GM10266 (cell line): ENCODE results near the gene FBXW12.

Source experiments
- DNase-seq: peaks from one replicate; pipeline ENCODE4 v3.0.0; 2012; ENCODE audit errors: extremely low spot score
- TF ChIP-seq, protein P1 (sequence below): IDR thresholded peaks from 2 replicates; pipeline ENCODE4 v1.5.1; 2012; ENCODE audit warnings: mild to moderate bottlenecking, low read depth; ENCODE audit not compliant: control insufficient read depth, insufficient read depth; ENCODE audit errors: missing control alignments

The FBXW12 gene

DNA sequence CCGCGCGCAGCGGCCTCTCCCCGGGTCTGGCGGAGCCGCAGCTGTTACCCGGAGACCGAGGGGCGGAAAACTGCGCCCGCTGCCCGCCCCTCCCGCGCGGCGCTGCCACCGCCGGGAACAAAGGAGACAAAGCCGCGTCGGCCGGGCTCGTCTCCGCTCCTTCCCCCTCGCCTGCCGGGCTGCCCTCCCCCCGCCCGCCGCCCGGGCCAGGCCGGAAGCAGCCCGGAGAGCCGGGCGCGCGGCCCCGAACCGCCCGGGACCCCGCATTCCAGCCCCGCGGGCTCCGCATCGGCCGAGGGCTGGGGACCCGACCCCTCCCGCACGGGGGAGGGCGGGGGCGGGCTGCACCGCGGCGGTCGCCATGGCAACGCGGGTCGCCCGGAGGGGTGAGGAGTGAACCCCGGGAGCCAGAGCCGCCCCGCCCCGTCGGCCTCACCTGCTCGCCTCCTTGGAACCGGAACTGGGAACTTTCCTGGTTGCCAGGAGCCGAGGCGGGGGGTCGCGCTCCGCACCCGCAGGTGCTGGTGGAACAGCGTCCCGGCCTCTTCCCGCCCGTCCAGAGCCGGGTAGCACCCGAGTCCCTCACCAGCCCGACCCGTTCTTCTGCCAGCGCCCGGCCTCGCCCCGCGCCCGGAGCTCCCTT lies 57.4 kb downstream of the FBXW12 start:
- TF ChIP-seq, protein P1, sequence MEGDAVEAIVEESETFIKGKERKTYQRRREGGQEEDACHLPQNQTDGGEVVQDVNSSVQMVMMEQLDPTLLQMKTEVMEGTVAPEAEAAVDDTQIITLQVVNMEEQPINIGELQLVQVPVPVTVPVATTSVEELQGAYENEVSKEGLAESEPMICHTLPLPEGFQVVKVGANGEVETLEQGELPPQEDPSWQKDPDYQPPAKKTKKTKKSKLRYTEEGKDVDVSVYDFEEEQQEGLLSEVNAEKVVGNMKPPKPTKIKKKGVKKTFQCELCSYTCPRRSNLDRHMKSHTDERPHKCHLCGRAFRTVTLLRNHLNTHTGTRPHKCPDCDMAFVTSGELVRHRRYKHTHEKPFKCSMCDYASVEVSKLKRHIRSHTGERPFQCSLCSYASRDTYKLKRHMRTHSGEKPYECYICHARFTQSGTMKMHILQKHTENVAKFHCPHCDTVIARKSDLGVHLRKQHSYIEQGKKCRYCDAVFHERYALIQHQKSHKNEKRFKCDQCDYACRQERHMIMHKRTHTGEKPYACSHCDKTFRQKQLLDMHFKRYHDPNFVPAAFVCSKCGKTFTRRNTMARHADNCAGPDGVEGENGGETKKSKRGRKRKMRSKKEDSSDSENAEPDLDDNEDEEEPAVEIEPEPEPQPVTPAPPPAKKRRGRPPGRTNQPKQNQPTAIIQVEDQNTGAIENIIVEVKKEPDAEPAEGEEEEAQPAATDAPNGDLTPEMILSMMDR, result no peak
- peak; percentile 86 for DNase-seq

DNA sequence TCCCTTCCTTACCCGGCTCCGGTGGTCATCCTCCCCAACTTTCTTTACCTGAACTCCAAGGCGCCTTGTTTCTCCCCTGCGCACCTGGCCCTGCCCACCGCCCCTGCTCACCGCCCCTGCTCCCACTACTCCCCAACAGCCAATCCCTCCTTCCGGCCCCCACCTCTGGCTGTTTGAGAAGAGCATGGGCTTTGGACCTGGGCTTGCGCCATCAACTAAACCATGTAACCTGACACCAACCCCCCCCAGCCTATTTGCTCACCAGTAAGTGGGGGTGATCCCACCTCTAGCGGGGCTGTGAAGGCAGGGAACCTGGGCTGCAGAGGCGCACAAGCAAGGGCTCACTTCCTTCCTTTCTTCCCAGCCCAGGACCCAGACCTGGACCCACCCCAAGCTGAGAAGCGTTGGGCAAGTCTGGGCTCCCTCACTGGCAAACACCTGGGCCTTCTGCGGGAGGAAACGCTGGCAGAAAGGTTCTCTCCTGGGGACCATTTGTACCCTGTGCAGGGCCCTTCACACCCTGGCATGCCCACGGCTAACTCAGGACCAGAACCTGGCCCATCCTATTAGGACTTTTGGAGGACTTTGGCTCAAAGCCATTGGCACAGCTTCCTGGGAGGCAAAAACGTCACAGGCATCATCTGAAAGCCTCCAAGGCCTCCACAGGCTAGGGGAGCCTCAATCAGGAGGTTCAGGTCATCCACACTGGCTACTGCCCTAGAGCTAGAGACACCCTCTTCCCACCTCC lies 58.1 kb downstream of the FBXW12 start, which contains the start of gene PLXNB1:
Gene PLXNB1 (minus strand): TSS at position 127 of the 748 bp plus-strand sequence. CDS start 5,475 bp downstream, outside the sequence.
- DNase-seq, result no peak
- TF ChIP-seq, protein P1, result no peak

DNA sequence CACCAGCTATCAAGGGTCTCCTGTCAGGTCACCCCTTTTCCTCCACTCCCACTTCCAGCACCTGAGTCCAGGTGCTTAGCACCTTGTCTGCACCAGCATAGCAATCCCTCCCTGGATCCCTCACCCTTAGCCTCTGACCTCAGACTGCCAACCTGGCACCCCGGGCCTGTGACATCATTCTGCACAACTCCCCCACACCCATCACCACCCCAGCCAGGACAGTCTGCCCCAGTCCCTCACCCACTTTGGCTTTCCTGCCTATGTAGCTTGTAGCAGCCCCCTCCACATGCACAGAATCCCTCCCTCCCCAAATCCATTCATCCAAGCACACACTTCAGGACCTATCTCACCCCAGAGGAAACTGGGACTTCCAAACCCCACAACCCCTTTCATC lies 58.7 kb downstream of the FBXW12 start:
- TF ChIP-seq, protein P1, result no peak
- DNase-seq, result no peak

DNA sequence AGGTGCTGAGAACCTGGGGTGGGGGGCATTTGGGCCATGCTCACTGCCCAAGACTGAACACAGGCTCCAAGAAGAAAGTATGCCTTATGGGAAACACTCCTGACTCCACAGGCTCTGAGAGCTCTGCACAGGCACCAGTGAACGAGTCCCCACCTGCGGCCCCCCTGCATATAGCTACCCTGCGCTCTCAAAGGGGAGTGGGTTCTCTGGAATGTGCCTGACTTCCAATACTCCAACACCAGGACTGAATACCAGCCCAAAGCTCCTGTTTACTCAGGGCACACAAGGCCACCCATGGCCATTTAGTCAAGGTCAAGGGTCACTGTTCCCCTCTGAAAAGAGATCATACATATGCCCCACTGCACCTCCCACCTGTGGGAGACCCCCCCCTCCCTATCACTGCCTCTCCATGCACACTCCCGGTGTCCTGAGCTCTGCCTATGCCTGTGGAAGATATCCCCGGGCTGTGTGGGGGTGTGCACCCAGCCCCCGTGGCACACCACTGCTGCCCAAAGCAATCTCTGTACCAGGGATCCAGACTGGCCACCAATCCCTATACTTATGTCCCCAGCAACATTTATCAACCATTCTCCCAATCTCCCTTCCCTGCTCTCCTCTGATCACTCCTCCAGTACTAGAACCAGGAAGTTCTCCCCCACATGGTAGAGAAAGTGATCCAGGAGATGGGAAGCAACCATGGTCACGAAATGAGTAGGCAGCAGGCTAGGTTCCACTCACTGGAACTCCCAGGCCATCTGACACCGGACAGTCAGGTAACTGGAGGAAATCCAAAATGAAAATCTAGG lies 59.4 kb downstream of the FBXW12 start:
- TF ChIP-seq, protein P1, result no peak
- DNase-seq, result no peak

DNA sequence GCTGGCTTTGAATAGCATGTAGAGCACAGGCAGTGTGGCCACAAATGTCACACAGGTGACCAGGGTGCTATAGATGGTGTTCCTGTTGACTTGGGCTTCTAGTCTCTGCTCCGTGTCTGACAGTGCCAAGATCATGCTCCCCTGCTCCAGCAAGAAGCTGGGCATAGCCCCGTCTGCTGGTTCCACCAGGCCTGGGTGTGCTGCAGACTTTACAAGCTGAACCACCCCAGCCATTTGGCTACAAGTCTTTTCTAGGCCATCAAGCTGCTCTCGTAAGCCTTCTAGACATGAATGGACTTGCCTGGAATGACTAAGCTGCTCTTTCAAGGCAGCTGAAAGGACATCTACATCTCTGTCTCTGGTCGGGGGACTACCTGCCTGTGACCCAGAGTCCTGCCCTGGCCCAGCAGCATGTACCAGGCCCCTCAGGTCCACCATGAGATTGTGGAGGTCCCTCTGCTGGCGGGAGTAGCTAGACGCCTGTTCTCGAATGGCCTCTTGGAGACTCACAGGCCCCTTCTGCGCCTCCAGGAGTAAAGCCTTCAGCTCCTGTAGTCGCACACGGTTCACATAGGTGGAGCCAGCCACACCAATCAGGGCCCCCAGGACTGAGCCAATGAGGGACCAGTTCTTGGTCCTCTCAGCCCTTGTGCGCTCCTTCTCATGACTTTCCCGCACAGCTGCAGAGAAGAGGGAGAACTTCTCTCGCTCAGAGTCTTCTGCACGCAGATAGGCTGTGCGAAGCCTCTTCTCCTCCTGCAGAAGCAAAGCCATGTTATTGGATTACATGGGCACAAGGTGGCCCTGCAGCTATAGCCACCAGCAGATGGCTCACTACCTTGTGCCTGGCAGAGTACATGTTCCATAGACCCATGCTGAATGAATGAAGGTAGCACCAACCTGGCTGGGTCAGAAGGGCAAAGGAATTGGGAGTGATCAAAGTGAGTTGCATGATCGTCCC lies 60.7 kb downstream of the FBXW12 start:
- TF ChIP-seq, protein P1, result peak; percentile 24
- DNase-seq, result no peak

DNA sequence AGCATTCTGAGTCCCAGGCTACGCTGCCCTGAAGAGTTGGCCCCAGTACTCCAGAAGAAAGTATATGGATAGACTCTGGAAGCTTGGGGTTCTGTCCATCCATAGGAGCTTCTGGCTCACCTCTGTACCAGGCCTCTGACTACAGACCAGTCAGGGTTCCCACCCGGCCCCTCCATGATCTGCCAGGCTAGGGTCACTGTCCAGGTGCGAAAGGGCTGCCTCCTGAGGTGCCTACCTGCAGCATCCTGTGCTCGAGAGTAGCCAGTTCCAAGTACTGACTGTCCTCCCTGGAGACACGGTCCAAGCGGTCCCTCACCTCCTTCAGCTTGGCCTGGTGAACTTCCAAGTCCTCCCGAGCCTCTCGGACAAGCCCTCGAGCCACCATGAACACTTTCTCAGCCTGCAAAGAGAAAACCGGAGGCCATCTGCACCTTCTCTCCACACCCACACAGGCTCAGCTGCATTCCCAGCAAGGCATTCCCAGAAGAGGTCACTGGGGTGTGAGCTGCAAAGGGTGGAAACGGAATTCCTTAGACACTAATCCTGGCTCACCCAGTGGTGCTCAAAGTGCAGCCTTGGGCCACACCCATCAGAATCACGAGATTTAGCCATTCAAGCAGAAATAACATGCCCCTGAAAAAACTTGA lies 61.6 kb downstream of the FBXW12 start:
- DNase-seq, result no peak
- TF ChIP-seq, protein P1, result no peak
